Measurements from ENCODE around the gene ZMYND8.
A peak's percentile ranks its signal among the peaks of the same experiment; 100 is the strongest.

The ZMYND8 gene

DNA sequence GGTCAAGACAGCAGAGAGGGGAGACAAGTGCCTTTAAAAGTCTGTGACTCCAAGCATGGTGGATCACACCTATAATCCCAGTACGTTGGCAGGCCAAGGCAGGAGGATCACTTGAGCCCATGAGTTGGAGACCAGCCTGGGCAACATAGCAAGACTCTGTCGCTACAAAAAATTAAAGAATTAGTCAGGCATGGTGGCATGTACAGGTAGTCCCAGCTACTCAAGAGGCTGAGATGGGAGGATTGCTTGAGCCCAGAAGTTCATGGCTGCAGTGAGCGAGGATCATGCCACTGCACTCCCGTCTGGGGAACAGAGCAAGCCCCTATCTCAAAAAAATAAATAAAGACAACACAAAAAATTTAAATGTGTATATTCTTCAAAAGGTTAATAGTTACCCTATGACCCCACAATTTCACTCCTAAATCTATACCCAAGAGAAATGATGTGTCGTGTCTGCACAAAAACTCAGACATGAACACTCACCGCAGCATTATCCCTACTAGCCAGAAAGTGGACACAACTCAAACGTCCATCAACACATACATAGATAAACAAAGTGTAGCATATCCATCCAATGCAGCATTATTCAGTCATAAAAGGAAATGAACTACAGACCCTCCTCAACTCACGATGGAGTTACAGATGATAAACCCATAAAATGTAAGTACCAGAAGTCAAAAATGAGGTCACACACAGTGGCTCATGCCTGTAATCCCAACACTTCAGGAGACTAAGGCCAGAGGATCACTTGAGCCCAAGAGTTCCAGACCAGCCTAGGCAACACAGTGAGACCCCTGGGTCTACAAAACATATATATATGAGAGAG, 23.9 kb downstream of the ZMYND8 start:
- DNase-seq (ENCODE audit: low spot score): no peak

GRCh38 chr20:47330933-47331708, 25.4 kb downstream of the ZMYND8 start:
- no peak for DNase-seq (ENCODE audit: low spot score)

DNA sequence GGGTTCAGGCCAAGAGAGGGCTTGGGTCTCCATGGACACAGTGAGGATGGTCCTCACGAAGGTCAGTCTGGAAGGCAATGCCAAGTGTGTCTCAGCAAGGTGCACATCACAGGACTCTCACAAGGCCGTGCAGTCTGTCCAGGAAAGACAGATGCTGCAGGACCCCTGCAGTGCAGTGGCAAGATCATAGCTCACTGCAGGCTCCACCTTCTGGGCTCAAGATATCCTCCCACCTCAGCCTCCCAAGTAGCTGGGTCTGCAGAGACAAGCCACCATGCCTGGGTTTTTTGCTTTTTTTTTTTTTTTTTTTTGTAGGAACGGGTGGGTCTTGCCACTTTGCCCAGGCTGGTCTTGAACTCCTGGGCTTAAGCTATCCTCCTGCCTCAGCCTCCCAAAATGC, 26.4 kb downstream of the ZMYND8 start:
- no peak for DNase-seq (ENCODE audit: low spot score)

DNA sequence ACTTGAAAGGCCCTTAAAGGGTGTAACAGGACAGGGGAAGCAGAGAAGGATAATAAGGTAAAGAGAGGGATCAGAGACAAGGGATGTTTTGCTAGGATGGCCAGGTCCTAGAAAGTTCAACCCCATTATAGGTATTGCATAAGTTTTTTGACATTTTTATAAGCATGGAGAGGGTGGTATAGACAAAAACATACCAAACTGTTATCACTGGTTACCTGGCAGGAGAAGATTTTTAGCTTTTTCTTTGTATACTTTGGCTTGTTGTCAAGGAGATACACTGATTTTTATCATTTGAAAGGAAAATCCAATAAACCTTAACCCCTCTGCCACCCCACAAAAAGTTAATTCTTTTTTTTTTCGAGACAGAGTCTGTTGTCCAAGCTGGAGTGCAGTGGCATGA, 28.4 kb downstream of the ZMYND8 start:
- DNase-seq (ENCODE audit: low spot score): no peak

GRCh38 chr20:47327711-47328110, 28.8 kb downstream of the ZMYND8 start:
- DNase-seq (ENCODE audit: low spot score): no peak

DNA sequence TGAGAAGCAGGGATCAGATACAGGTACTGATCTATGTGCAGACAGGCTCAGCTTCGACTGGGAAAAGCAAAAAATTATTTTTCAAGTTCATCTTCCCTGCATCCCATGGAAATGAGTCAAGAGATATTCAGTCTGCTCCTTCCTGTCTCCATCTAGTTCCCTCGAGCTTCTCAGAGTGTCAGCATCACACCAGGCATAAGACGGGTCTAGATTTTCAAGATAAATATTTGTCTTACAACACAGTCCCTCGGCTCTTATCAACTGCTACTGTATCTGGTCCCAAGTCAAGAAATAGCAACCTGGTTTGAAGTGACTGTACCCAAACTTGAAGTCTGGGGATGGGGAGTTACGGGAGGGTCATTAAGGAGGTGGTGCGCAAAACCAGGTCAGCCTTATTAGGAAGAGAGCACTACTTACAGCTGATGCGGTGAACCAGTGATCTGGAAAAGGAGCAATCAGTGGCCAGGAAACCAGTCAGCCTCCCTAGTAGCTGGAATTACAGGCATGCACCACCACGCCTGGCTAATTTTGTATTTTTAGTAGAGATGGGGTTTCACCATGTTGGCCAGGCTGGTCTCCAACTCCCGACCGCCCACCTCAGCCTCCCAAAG, 29.7 kb downstream of the ZMYND8 start:
- no peak for DNase-seq (ENCODE audit: low spot score)

DNA sequence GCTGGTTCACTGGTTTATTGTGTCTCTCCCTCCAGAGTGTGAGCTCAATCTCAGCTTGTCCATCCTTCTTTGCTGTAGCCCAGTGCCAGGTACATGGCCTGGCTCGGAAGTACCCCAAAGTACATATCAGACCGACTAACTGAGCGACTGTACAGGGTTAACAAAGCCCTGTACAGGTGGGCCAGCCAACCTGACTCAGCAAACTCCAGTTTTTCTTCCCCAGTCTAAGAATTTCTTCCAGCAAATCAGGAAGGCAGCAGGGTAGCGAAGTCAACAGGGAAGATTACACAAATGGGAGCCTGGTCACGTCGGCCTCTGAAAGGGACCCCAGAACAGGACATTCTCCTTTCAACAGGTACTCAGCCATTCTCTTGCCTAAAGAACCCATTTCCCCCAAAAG, 31.3 kb downstream of the ZMYND8 start:
- no peak for DNase-seq (ENCODE audit: low spot score)

- no peak for DNase-seq (ENCODE audit: low spot score)
Measured at GRCh38 chr20:47320990-47321805, 35.3 kb downstream of the ZMYND8 start.

DNA sequence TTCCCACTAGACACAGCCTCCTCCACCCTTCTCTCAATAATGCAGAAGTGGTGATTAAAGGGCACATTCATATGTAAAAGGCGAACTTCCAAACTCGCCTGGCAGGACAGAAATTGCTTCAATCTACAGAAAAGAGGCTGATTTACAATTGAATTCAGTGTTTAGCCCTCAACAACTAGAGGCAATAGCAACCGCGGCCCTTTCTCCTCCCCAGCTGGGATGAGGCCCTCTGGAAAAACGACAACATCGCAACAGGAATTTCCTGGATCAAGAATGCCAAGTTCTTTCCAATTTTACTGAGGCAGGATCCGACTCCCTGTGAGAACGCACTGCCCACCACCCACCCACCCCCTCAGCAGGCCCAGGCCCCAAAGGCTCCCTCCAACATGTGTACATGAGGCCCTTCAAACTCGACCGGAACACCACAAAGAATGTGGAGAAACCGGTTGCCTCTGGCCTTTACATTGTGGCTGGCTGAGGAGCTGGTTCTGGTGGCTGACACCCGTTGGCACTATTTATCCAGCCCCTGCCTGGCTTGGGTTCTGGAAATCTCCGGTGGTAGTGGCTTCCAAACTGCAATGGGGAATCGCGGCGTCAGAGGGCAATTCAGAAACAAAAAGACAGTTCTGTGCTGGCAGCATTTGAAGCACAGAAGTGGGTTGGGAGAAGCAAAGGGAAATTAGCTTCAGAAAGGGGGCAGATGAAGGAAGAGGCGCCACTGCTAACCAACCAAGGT, 36.8 kb downstream of the ZMYND8 start:
- DNase-seq (ENCODE audit: low spot score): peak; percentile 69

GRCh38 chr20:47318586-47319516, 37.6 kb downstream of the ZMYND8 start:
- DNase-seq (ENCODE audit: low spot score): peak; percentile 60

- DNase-seq (ENCODE audit: low spot score): peak; percentile 52
Measured at GRCh38 chr20:47318027-47318585, 38.4 kb downstream of the ZMYND8 start.

GRCh38 chr20:47317127-47317895, 39.2 kb downstream of the ZMYND8 start:
- DNase-seq (ENCODE audit: low spot score): peak; percentile 39

DNA sequence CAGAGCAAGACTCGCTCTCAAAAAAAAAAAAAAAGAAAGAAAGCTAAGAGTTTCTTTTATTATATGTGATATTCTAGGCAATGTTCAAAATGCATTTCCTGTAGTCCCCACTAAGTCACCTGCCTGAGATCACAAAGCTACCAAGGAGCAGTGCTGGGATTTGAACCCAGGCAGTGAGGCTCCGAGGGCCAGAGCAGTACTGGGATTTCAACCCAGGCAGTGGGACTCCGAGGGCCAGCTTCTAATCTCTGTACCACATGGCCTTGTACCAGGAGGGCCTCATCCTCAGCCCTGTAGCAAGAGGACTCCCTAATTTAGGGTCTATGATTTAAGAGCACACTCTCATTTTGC, 39.7 kb downstream of the ZMYND8 start:
- DNase-seq (ENCODE audit: low spot score): no peak

DNA sequence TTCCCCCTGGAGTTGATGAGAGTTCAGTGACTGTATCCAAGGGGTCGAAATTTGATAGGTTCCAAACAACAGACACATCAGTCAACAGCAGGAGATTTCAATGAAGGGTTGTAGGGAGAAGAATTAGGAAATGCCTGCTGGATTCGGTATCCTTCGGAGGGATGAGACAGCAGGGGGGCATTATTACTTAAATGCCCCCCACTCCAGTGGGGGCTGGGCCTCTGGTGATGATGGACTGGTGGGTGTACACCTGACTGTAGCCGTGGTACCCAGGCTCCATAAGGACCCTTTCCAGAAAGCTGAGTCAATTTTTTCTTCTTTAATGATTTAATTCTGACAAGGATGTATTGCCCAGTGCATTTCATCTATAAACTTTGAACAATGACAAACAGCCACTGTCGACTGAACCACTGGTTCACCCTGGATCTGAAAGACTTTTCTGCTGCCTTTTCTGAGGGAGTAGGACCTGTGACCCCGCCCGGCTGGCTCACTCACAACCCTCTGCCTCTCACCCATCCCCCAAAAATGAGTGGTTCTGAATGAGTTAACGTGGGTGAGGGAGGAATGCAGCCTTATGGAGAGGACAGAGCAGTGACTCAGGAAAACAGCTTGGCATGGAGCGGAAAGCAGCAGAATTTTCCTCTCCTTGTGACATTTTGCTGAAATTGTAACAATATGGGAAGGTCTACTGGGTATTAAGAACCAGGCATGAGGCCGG, 41.0 kb downstream of the ZMYND8 start:
- DNase-seq (ENCODE audit: low spot score): no peak

GRCh38 chr20:47314647-47315338, 41.7 kb downstream of the ZMYND8 start:
- DNase-seq (ENCODE audit: low spot score): no peak

- DNase-seq (ENCODE audit: low spot score): no peak
Measured at GRCh38 chr20:47311967-47312681, 44.4 kb downstream of the ZMYND8 start.

DNA sequence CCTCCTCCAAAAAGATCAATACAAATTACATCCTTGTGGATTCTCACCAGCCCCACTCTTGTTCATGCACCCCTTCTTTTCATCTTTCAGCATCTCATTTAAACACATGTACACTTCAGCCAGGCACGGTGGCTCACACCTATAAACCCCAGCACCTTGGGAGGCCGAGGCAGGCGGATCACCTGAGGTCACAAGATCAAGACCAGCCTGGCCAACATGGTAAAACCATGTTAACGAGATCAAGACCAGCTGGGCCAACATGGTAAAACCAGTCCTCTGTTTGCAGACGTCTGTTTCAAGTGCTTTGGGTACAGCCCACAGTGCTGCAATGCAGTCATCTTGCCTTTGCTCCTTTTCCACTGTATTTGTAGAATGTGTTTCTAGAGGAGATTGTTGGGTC, 45.3 kb downstream of the ZMYND8 start:
- DNase-seq (ENCODE audit: low spot score): no peak

Data from cerebellar cortex (tissue), 1 donor.